Stimulated activated CD8-positive, alpha-beta memory T cell treated with anti-CD3 and anti-CD28 coated beads, Interleukin-2, amount 100 ng/mL, for 1 hour (primary cell): ENCODE results near the gene RNF114.
"Not testable (repeated sequence)": the region's sequence is repeated elsewhere in the genome, so short reads cannot be mapped to it uniquely, and the experiment has no call there.

Source experiments
- DNase-seq, 2 donors: peaks; one replicate each; pipeline ENCODE4 v3.0.0-alpha.2; 2020; ENCODE audit warnings: low read depth in 2 of 2

The RNF114 gene

DNA sequence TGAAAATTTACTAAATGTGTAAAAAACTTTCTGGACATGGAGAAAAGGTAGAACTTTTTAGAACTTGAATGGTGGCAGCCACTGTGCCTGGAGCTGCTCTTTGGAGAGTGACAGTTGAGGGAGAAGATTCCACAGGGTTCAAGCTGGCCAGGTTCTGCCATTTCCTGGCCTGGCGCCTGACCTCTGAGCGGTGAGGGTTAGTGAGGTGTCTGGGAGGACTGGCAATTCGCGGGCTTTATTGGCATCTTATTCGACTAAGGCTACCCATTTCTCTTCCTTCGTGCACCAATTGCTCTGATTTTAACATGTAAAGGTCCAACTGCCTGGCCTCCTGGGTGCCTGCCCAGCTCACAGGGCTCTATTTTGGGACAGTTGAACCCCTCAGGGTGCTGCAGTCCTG is 49.0 kb downstream of the RNF114 start:
- no peak for DNase-seq

- no peak for DNase-seq
These were observed 49.4 kb downstream of the RNF114 start for GRCh38 chr20:49985617-49986016.

GRCh38 chr20:49986049-49986448 is 49.9 kb downstream of the RNF114 start:
- no peak for DNase-seq

DNA sequence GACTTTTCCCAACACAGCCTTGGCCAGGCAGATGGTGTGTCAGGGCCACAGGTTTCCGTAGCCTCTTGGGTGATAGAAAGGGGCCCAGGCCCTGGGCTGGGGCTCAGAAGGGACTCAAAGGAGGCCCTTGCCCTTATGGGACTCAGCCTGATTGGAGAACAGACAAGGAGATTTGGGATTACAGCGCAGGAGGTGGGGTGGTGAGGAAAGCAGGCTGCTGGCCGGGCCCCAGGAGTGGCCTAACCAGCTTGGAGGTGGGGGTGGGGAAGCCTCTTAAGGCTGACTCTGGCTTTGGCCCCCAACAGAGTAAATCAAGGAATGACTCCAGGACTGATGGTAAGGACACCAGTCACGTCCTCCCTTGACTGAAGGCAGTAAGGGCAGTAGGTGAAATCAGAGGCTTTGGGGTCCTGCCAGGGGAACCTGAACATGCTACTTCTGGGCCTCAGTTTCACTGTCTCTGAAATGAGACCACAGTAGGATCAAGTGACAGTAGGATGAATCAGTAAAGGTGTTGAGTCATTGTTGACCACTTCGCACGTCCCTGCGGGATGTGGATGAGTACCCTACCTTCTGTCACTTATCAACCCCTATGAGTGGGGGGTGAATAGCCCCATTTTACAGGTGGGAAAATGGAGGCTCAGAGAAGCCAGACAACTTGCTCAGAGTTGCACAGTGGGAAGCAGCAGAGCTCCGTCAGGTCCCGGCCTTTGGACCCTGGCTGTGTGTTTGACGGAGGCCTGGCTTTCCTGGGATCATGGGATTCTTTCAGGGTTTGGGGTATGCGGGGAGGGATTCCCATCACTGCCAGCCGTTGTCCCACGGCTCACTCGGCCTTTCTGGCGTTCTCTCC is 51.0 kb downstream of the RNF114 start:
- DNase-seq, result no peak

DNA sequence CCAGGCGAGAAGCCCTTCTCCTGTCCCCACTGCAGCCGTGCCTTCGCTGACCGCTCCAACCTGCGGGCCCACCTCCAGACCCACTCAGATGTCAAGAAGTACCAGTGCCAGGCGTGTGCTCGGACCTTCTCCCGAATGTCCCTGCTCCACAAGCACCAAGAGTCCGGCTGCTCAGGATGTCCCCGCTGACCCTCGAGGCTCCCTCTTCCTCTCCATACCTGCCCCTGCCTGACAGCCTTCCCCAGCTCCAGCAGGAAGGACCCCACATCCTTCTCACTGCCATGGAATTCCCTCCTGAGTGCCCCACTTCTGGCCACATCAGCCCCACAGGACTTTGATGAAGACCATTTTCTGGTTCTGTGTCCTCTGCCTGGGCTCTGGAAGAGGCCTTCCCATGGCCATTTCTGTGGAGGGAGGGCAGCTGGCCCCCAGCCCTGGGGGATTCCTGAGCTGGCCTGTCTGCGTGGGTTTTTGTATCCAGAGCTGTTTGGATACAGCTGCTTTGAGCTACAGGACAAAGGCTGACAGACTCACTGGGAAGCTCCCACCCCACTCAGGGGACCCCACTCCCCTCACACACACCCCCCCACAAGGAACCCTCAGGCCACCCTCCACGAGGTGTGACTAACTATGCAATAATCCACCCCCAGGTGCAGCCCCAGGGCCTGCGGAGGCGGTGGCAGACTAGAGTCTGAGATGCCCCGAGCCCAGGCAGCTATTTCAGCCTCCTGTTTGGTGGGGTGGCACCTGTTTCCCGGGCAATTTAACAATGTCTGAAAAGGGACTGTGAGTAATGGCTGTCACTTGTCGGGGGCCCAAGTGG is 51.9 kb downstream of the RNF114 start:
- DNase-seq, result no peak

DNA sequence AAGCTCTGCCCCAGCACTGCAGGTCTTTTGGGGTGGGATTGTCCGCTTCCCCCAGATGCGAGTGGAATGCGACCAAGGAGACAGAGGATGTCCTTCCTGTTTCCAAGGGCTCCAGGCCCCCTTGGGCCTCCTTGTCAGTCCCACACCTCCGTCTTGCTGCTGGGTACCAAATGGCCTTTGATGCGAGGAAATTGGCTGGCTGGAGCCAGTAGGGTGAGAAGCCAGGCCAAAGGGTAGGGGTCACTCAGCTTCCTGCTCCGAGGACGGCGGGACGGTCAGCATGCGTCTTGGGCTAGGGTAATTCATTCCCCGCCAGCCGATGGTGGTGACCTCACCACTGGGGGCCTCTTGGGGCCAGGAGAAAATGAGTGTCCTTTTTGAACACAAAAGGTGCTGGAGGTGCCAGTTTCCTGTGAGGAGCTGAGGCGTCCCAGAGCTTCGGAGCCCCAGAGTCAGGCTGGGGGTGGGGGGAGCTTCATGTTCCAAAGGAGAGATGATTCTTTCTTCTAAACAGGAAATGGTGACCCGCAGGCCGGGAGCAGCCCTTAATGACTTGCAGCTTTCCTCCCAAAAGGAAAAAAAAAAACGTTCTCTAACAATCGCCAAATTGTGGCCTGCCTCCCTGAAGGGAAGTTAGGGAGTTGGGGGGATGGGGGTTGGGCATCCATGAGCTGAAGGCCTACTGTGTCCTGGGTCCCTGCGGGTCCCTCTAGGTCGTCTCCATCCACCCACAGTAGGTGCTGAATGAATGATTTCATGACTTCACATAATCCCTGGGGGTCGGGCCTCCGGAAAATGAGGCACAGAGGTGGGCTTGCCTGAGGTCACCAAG is 53.3 kb downstream of the RNF114 start:
- DNase-seq, result no peak

GRCh38 chr20:49990271-49990720 is 54.1 kb downstream of the RNF114 start:
- no peak for DNase-seq

DNA sequence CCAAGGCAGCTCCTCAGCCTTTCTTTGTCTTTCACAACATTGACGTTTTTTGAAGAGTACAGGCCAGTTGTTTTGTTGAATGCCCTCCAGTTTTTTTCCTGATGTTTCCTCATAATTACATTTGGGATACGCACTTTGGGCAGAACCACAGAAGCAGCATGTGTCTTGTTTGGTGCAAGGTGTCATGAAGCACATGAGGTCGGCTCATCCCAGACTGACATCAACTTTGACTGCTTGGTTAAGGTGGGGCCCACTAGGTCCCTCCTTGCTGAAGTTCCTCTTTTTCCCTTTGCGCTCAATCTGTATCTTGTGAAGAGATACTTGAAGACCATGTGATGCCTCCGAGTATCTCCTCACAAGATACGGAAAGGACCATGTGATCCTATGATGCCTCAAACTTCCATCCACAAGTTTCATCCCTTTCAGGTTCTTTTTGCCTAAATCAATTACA is 57.1 kb downstream of the RNF114 start:
- DNase-seq, result no peak

- no peak for DNase-seq
These were observed 59.4 kb downstream of the RNF114 start for GRCh38 chr20:49995586-49995985.

DNA sequence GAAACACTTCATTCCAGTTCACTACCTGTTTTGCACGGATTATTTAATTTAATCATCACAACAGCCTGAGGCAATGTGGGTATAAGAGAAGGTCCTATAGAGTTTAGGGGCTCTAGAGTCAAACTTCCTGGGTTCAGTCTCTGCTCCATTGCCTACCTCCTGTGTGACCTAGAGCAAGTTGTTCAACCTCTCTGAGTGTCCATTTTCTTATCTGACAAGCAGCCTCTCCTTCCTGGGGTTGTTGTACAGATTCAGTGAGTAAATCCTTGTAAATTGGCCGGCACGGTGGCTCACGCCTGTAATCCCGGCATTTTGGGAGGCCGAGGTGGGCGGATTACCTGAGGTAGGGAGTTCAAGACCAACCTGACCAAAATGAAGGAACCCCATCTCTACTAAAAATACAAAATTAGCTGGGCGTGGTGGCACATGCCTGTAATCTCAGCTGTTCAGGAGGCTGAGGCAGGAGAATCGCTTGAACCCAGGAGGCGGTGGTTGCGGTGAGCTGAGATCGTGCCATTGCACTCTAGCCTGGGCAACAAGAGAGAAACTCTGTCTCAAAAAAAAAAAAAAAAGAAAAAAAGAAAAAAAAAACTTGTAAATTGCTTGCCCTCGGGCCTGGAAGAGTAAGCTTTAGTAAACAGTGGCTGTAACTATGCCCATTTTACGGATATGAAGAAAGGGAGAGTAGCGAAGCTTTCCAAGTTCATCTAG is 62.4 kb downstream of the RNF114 start:
- not testable (repeated sequence) for DNase-seq

DNA sequence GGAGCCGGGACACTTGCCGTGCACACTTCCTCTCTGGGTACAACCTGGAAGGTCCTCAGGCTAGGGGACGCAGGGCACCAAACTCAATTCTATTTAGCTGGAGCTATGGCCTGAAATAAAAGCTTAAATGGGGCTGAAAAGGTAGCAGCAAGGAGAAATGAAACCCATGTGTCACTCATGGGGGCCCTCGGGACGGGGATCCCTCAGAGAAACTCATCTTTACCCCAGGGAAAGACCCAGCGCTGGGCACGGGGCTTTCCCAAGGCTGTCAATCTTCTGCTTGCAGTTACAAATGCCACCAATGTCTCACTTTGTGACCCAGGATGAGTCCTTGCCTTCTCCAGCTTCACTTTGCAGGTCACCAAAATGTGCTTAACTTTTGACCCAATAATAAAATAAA is 63.1 kb downstream of the RNF114 start:
- no peak for DNase-seq

DNA sequence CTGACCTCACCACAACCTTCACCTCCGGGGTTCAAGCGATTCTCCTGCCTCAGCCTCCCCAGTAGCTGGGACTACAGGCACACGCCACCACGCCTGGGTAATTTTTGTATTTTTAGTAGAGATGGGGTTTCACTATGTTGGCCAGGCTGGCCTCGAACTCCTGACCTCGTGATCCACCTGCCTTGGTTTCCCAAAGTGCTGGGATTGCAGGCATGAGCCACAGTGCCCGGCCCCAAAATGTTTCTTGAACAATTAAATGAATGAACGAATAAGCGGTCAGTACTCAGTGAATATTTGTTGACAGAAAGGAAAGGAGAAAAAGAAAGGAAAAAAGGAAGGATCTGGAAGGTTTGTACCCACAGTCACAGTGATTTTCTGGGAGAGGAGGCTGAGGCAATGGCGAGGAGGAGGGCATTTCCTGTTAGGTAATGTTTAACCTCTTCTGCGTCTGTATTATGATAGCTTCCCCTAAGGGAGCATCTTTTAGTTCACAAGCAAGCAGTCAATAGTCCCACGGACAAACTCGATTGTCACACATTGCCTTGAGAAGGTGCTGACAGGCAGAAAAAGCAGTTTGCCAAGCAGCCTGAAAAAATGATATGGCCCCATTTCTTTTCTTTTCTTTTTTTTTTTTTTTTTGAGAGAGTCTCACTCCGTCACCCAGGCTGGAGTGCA is 64.5 kb downstream of the RNF114 start:
- not testable (repeated sequence) for DNase-seq

GRCh38 chr20:50001784-50002311 is 65.7 kb downstream of the RNF114 start:
- DNase-seq, result no peak

DNA sequence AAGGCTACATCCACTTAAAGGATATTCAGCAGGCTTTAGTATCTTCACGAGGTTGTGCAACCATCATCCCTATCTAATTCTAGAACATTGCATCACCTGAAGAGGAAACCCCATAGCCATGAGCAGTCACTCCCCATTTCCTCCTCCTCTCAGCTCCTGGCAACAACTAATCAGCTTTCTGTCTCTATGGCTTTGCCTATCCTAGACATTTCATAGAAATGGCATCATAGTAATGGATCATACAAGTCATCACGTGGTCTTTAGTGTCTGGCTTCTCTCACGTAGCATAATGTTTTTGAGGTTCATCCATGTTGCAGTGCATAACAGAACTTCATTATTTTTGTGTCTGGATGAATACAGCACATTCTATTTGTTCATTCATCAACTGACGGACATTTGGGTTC is 67.1 kb downstream of the RNF114 start:
- DNase-seq, result no peak
